PC-9 (cell line): ENCODE measurements around the gene ARHGAP6.

Experiments used
- CTCF ChIP-seq: fragments of 200-600 bp; sonication (generic); conservative IDR thresholded peaks from 2 replicates; pipeline ENCODE4 v1.6.1; 2017; ENCODE audit warnings: mixed run types, antibody characterized with exemption, mild to moderate bottlenecking, moderate library complexity
- EZH2 ChIP-seq: fragments of 200-600 bp; sonication (generic); IDR thresholded peaks from 2 replicates; pipeline ENCODE4 v1.8.0; 2017; ENCODE audit warnings: antibody characterized with exemption, low read depth

DNA sequence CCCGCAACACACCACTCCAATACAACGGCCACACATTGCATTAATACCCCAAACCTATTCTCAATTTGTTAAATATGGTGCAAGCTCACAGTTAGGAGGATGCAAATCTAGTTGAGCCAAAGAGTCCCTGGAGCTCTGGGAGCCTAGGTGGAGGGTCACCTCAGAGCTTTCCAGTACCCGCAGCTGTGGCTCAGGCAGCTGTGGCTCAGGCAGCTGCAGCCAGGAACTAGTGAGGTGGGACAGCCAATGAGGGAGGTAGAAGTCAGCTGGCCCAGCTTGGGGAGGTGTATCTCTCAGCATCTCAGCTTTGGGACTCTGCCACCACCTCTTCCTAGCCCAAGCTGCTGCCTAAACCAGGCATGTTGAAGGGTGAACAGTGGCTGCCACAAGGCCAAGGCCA, 36.7 kb upstream of the ARHGAP6 start:
- TF ChIP-seq CTCF (no peak), EZH2 (no peak)
